Measurements from ENCODE around the gene C12orf57. TPM values are rescaled to one million over a fixed set of nuclear protein-coding genes. Genes with fewer than 3 reads are reported as not detected.

Gene C12orf57
- total and polyA plus RNA-seq, 2 of the 13 experiments (the other 11 are each of a cell fraction or from before 2014, with no cell fraction given) = 84.0 to 287 TPM

DNA sequence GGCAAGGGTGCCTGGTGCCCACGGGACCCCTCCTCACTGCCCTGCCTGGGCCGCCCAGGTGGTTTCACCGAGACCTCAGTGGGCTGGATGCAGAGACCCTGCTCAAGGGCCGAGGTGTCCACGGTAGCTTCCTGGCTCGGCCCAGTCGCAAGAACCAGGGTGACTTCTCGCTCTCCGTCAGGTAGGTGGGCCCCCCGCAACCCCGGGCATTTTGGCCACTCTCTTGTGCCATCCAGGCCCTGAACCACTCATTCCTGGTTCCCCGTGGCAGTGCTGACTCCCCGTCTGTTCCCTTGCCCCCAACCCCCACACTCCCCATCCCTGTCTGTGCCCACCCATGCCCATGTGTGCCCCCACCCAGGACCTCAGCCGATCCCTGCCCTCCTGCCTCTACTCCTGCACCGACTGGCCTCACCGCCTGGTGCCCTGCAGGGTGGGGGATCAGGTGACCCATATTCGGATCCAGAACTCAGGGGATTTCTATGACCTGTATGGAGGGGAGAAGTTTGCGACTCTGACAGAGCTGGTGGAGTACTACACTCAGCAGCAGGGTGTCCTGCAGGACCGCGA is 7.8 kb downstream of the C12orf57 start:
- BruUV-seq (replicated peaks) = no TSS peak
- 91% methylated on average over 7 of the region's 20 CpGs for WGBS (ENCODE audit: low lambda C conversion rate)

More for the DNA sequence above, 7.8 kb downstream of the C12orf57 start:
- ChIA-PET POLR2A (no interaction called here), CTCF (ENCODE audit: low intra/inter-chr PET ratio, low total read pairs) (no interaction called here)
- H3K79me2 ChIP-seq (ENCODE audit: insufficient read depth, low read length) = no peaks in the 10 kb centered on the region
- peaks cover 16% of the 10 kb centered on the region for H3K4me1 ChIP-seq (ENCODE audit: insufficient read depth, low read length)
- no peaks in the 10 kb centered on the region; a peak in 1 of 5 replicates for H3K36me3 ChIP-seq (replicated peaks in 1 of 2; ENCODE audit: control insufficient read depth in 1 of 2, insufficient read depth in 2 of 2, low read length in 2 of 2)
- ATAC-seq (no peak), DNase-seq (ENCODE audit: low spot score) (no peak), FAIRE-seq (no peak)
- no peak overlapping the region for H3K4me3 ChIP-seq (replicated peaks in 1 of 3; ENCODE audit: insufficient read depth in 1 of 3, low read depth in 2 of 3, low read length in 3 of 3)
- intact Hi-C loops (cut with micrococcal nuclease; ENCODE audit: unreplicated experiment) (no loop called here), in situ Hi-C loops (cut with HindIII; ENCODE audit: extremely low pct_ligation_motif_present, low pct_unique_long_range_greater_than_20kb) (no loop called here)
- TF ChIP-seq SOX5 (CRISPR knock-in tag; IDR thresholded peaks at IDR 0.05; ENCODE audit: borderline replicate concordance) (no peak), RCOR2 (CRISPR knock-in tag; IDR thresholded peaks at IDR 0.05) (no peak), TAF15 (IDR thresholded peaks at IDR 0.05; ENCODE audit: low read depth, low read length, poor library complexity, severe bottlenecking) (no peak), RBFOX2 (IDR thresholded peaks at IDR 0.05; ENCODE audit: low read depth, low read length) (no peak), ZFYVE20 (CRISPR knock-in tag; IDR thresholded peaks at IDR 0.05; ENCODE audit: borderline replicate concordance, low read depth) (no peak), ISL2 (CRISPR knock-in tag; IDR thresholded peaks at IDR 0.05) (no peak), ZKSCAN8 (CRISPR knock-in tag; IDR thresholded peaks at IDR 0.05; ENCODE audit: borderline replicate concordance) (no peak), KLF11 (CRISPR knock-in tag; IDR thresholded peaks at IDR 0.05) (no peak), ATF7 (IDR thresholded peaks at IDR 0.05) (no peak), ATF7 (CRISPR knock-in tag; IDR thresholded peaks at IDR 0.05) (no peak), ZNF558 (CRISPR knock-in tag; IDR thresholded peaks at IDR 0.05; ENCODE audit: borderline replicate concordance) (no peak), PAX8 (CRISPR knock-in tag; IDR thresholded peaks at IDR 0.05; ENCODE audit: borderline replicate concordance) (no peak), THYN1 (CRISPR knock-in tag; IDR thresholded peaks at IDR 0.05; ENCODE audit: borderline replicate concordance, low read depth) (no peak), CENPT (CRISPR knock-in tag; IDR thresholded peaks at IDR 0.05; ENCODE audit: low read depth) (no peak), POLR2AphosphoS5 (IDR thresholded peaks at IDR 0.05; ENCODE audit: low read depth, low read length) (no peak), CAMTA2 (CRISPR knock-in tag; IDR thresholded peaks at IDR 0.05; ENCODE audit: borderline replicate concordance) (no peak), ZNF547 (CRISPR knock-in tag; IDR thresholded peaks at IDR 0.05) (no peak), ZNF329 (CRISPR knock-in tag; IDR thresholded peaks at IDR 0.05; ENCODE audit: low read depth) (no peak)
- TF ChIP-seq, protein P1, sequence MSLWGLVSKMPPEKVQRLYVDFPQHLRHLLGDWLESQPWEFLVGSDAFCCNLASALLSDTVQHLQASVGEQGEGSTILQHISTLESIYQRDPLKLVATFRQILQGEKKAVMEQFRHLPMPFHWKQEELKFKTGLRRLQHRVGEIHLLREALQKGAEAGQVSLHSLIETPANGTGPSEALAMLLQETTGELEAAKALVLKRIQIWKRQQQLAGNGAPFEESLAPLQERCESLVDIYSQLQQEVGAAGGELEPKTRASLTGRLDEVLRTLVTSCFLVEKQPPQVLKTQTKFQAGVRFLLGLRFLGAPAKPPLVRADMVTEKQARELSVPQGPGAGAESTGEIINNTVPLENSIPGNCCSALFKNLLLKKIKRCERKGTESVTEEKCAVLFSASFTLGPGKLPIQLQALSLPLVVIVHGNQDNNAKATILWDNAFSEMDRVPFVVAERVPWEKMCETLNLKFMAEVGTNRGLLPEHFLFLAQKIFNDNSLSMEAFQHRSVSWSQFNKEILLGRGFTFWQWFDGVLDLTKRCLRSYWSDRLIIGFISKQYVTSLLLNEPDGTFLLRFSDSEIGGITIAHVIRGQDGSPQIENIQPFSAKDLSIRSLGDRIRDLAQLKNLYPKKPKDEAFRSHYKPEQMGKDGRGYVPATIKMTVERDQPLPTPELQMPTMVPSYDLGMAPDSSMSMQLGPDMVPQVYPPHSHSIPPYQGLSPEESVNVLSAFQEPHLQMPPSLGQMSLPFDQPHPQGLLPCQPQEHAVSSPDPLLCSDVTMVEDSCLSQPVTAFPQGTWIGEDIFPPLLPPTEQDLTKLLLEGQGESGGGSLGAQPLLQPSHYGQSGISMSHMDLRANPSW (CRISPR knock-in tag; IDR thresholded peaks at IDR 0.05; ENCODE audit: borderline replicate concordance) = no peak
- no peak overlapping the region for H3K4me2 ChIP-seq (ENCODE audit: low read depth, low read length)
- no peak overlapping the region for H2AFZ ChIP-seq (ENCODE audit: low read length)
- no peaks in the 10 kb centered on the region for H4K20me1 ChIP-seq (ENCODE audit: insufficient read depth, low read length)
- H3K9ac ChIP-seq (ENCODE audit: insufficient read depth, low read depth, low read length) = no peak overlapping the region
- H3K27me3 ChIP-seq (ENCODE audit: control insufficient read depth in 1 of 2, insufficient read depth in 2 of 2, low read length in 2 of 2) = no peaks in the 10 kb centered on the region
- no peak overlapping the region for H3K27ac ChIP-seq (ENCODE audit: extremely low read length, insufficient read depth, low read length)
- no peaks in the 10 kb centered on the region for H3K9me3 ChIP-seq (ENCODE audit: low read length)
